ENCODE measurements around the gene FXR2.

GRCh38 chr17:7629939-7630571 lies 15.4 kb upstream of the FXR2 start, which contains the start of gene SHBG:
- TF ChIP-seq SMAD4 (CRISPR knock-in tag; IDR thresholded peaks at IDR 0.05) (no peak), CREM (CRISPR knock-in tag; IDR thresholded peaks at IDR 0.05) (no peak), CTCF (IDR thresholded peaks at IDR 0.05) (no peak)
